ENCODE results near the gene CREB3L1.

Gene CREB3L1

GRCh38 chr11:46342239-46342638 is 64.8 kb downstream of the CREB3L1 start:
- DNase-seq (ENCODE audit: extremely low read depth in 1 of 2, low read depth in 1 of 2): no peak

- no peak for DNase-seq (ENCODE audit: extremely low read depth in 1 of 2, low read depth in 1 of 2)
Measured at GRCh38 chr11:46343520-46343919, 66.1 kb downstream of the CREB3L1 start.

- no peak for DNase-seq (ENCODE audit: extremely low read depth in 1 of 2, low read depth in 1 of 2)
Measured at GRCh38 chr11:46345131-46345597, 67.7 kb downstream of the CREB3L1 start.

- no peak for DNase-seq (ENCODE audit: extremely low read depth in 1 of 2, low read depth in 1 of 2)
Measured at GRCh38 chr11:46345881-46346484, 68.5 kb downstream of the CREB3L1 start.

- DNase-seq (ENCODE audit: extremely low read depth in 1 of 2, low read depth in 1 of 2): peak; percentile 63 to 84
Measured at GRCh38 chr11:46346886-46347636, 69.6 kb downstream of the CREB3L1 start, which contains the start of gene DGKZ. TSS of gene DGKZ (plus strand) at chr11:46347463. CDS start at chr11:46347660, 197 bp downstream.

- no peak for DNase-seq (ENCODE audit: extremely low read depth in 1 of 2, low read depth in 1 of 2)
Measured at GRCh38 chr11:46347637-46348311, 70.3 kb downstream of the CREB3L1 start.

GRCh38 chr11:46348566-46349401 is 71.3 kb downstream of the CREB3L1 start:
- DNase-seq (ENCODE audit: extremely low read depth in 1 of 2, low read depth in 1 of 2): no peak

- DNase-seq (ENCODE audit: extremely low read depth in 1 of 2, low read depth in 1 of 2): no peak
Measured at GRCh38 chr11:46350695-46351094, 73.2 kb downstream of the CREB3L1 start.

GRCh38 chr11:46351148-46351547 is 73.7 kb downstream of the CREB3L1 start:
- DNase-seq (ENCODE audit: extremely low read depth in 1 of 2, low read depth in 1 of 2): no peak

GRCh38 chr11:46351606-46352005 is 74.1 kb downstream of the CREB3L1 start:
- no peak for DNase-seq (ENCODE audit: extremely low read depth in 1 of 2, low read depth in 1 of 2)

- DNase-seq (ENCODE audit: extremely low read depth in 1 of 2, low read depth in 1 of 2): peak in 1 of 2 donors; percentile 60
Measured at GRCh38 chr11:46352063-46352841, 74.8 kb downstream of the CREB3L1 start.

- peak in 1 of 2 donors; percentile 57 for DNase-seq (ENCODE audit: extremely low read depth in 1 of 2, low read depth in 1 of 2)
Measured at GRCh38 chr11:46353698-46354097, 76.2 kb downstream of the CREB3L1 start.

- DNase-seq (ENCODE audit: extremely low read depth in 1 of 2, low read depth in 1 of 2): no peak
Measured at GRCh38 chr11:46356924-46357482, 79.5 kb downstream of the CREB3L1 start.

GRCh38 chr11:46357483-46357936 is 80.0 kb downstream of the CREB3L1 start:
- DNase-seq (ENCODE audit: extremely low read depth in 1 of 2, low read depth in 1 of 2): no peak

GRCh38 chr11:46359953-46360352 is 82.5 kb downstream of the CREB3L1 start:
- DNase-seq (ENCODE audit: extremely low read depth in 1 of 2, low read depth in 1 of 2): no peak

GRCh38 chr11:46360878-46361277 is 83.4 kb downstream of the CREB3L1 start:
- no peak for DNase-seq (ENCODE audit: extremely low read depth in 1 of 2, low read depth in 1 of 2)

GRCh38 chr11:46361283-46362155 is 84.1 kb downstream of the CREB3L1 start:
- DNase-seq (ENCODE audit: extremely low read depth in 1 of 2, low read depth in 1 of 2): no peak

GRCh38 chr11:46362156-46363030 is 84.9 kb downstream of the CREB3L1 start:
- no peak for DNase-seq (ENCODE audit: extremely low read depth in 1 of 2, low read depth in 1 of 2)

Data from stimulated activated CD8-positive, alpha-beta memory T cell treated with anti-CD3 and anti-CD28 coated beads, Interleukin-7, amount 100 ng/mL, for 48 hours (primary cell).